DND-41 (cell line): ENCODE measurements around the gene ARFGEF3.

Experiments used
- CTCF ChIP-seq: IDR thresholded peaks from 2 replicates; pipeline ENCODE4 v1.5.1; 2012; ENCODE audit warnings: borderline replicate concordance, low read length, moderate library complexity, mild to moderate bottlenecking; ENCODE audit not compliant: poor library complexity, severe bottlenecking; ENCODE audit errors: extremely low read depth
- EZH2 ChIP-seq: IDR thresholded peaks from 3 replicates; pipeline ENCODE4 v1.6.1; 2012; ENCODE audit warnings: borderline replicate concordance, low read depth, mild to moderate bottlenecking, moderate library complexity, low read length, inconsistent platforms; ENCODE audit not compliant: severe bottlenecking

GRCh38 chr6:138302554-138302953 lies 140.8 kb downstream of the ARFGEF3 start:
- TF ChIP-seq CTCF = no peak
- TF ChIP-seq EZH2 = no peak
